Measurements from ENCODE around the gene IL3.

Gene IL3

GRCh38 chr5:132100672-132101261, 40.3 kb downstream of the IL3 start:
- peak; percentile 82 for DNase-seq (ENCODE audit: low read depth)
- H3K4me3 ChIP-seq (ENCODE audit: low read depth, low read length): no peak overlapping the region
- no peak for TF ChIP-seq CTCF (IDR thresholded peaks at IDR 0.05; ENCODE audit: insufficient read depth, low read depth, low read length, missing control alignments)

GRCh38 chr5:132101385-132101880, 41.0 kb downstream of the IL3 start:
- H3K4me3 ChIP-seq (ENCODE audit: low read depth, low read length): no peak overlapping the region
- TF ChIP-seq CTCF (IDR thresholded peaks at IDR 0.05; ENCODE audit: insufficient read depth, low read depth, low read length, missing control alignments): no peak
- DNase-seq (ENCODE audit: low read depth): no peak

- DNase-seq (ENCODE audit: low read depth): peak; percentile 63
- H3K4me3 ChIP-seq (ENCODE audit: low read depth, low read length): no peak overlapping the region
- no peak for TF ChIP-seq CTCF (IDR thresholded peaks at IDR 0.05; ENCODE audit: insufficient read depth, low read depth, low read length, missing control alignments)
Observed at GRCh38 chr5:132102101-132102701, 41.7 kb downstream of the IL3 start.

GRCh38 chr5:132102944-132103331, 42.5 kb downstream of the IL3 start:
- peak overlapping the region; percentile 23; the same call in 1 of the 2 replicates for H3K4me3 ChIP-seq (ENCODE audit: low read depth, low read length)
- TF ChIP-seq CTCF (IDR thresholded peaks at IDR 0.05; ENCODE audit: insufficient read depth, low read depth, low read length, missing control alignments): no peak
- peak; percentile 18 for DNase-seq (ENCODE audit: low read depth)

GRCh38 chr5:132103332-132103951, 43.0 kb downstream of the IL3 start:
- DNase-seq (ENCODE audit: low read depth): peak; percentile 93
- peak overlapping the region; percentile 23 for H3K4me3 ChIP-seq (ENCODE audit: low read depth, low read length)

GRCh38 chr5:132103969-132104391, 43.5 kb downstream of the IL3 start:
- H3K4me3 ChIP-seq (ENCODE audit: low read depth, low read length): no peak overlapping the region

More at GRCh38 chr5:132103332-132103951, 43.0 kb downstream of the IL3 start:
- TF ChIP-seq CTCF (IDR thresholded peaks at IDR 0.05; ENCODE audit: insufficient read depth, low read depth, low read length, missing control alignments): peak; percentile 25

More at GRCh38 chr5:132103969-132104391, 43.5 kb downstream of the IL3 start:
- no peak for TF ChIP-seq CTCF (IDR thresholded peaks at IDR 0.05; ENCODE audit: insufficient read depth, low read depth, low read length, missing control alignments)
- peak; percentile 77 for DNase-seq (ENCODE audit: low read depth)
